NCI-H1436 treated with DMSO at 0.1 percent for 48 hours (cell line): ENCODE data around the gene KDSR.

Source experiments
- DNase-seq: peaks from one replicate; lab custom pipeline; 2025; lab: John Stamatoyannopoulos, UW

Gene KDSR

GRCh38 chr18:63306819-63307550, 60.0 kb downstream of the KDSR start:
- no peak for DNase-seq

- no peak for DNase-seq
These were observed 60.8 kb downstream of the KDSR start for GRCh38 chr18:63306249-63306648.

- no peak for DNase-seq
These were observed 63.5 kb downstream of the KDSR start for GRCh38 chr18:63303547-63303946.

- DNase-seq: no peak
These were observed 64.2 kb downstream of the KDSR start for GRCh38 chr18:63302636-63303405.

- no peak for DNase-seq
These were observed 64.8 kb downstream of the KDSR start for GRCh38 chr18:63302220-63302619.

- no peak for DNase-seq
These were observed 65.6 kb downstream of the KDSR start for GRCh38 chr18:63301434-63301833.

GRCh38 chr18:63299837-63300745, 66.9 kb downstream of the KDSR start:
- no peak for DNase-seq

GRCh38 chr18:63298400-63299365, 68.3 kb downstream of the KDSR start:
- no peak for DNase-seq

- DNase-seq: no peak
These were observed 69.2 kb downstream of the KDSR start for GRCh38 chr18:63297687-63298399.

- no peak for DNase-seq
These were observed 73.1 kb downstream of the KDSR start for GRCh38 chr18:63293935-63294334.

- no peak for DNase-seq
These were observed 73.9 kb downstream of the KDSR start for GRCh38 chr18:63292831-63293683.

- DNase-seq: no peak
These were observed 75.7 kb downstream of the KDSR start for GRCh38 chr18:63291278-63291677.

- DNase-seq: no peak
These were observed 76.2 kb downstream of the KDSR start for GRCh38 chr18:63290821-63291200.

- no peak for DNase-seq
These were observed 76.7 kb downstream of the KDSR start for GRCh38 chr18:63290166-63290820.

- DNase-seq: no peak
These were observed 78.7 kb downstream of the KDSR start for GRCh38 chr18:63288311-63288710.

GRCh38 chr18:63287691-63288220, 79.2 kb downstream of the KDSR start:
- DNase-seq: no peak

GRCh38 chr18:63286926-63287325, 80.1 kb downstream of the KDSR start:
- no peak for DNase-seq

- DNase-seq: no peak
These were observed 81.9 kb downstream of the KDSR start for GRCh38 chr18:63284827-63285733.
